ENCODE data around the gene SDK2.

SDK2 gene

GRCh38 chr17:73650617-73651200 is 6.5 kb upstream of the SDK2 start:
- DNase-seq (ENCODE audit: low spot score) = no peak

- DNase-seq (ENCODE audit: low spot score) = no peak
Measured at GRCh38 chr17:73650140-73650539, 5.9 kb upstream of the SDK2 start.

- no peak for DNase-seq (ENCODE audit: low spot score)
Measured at GRCh38 chr17:73648974-73649373, 4.7 kb upstream of the SDK2 start.

- no peak for DNase-seq (ENCODE audit: low spot score)
Measured at GRCh38 chr17:73648543-73648820, 4.2 kb upstream of the SDK2 start.

GRCh38 chr17:73647772-73648542 is 3.7 kb upstream of the SDK2 start:
- no peak for DNase-seq (ENCODE audit: low spot score)

- no peak for DNase-seq (ENCODE audit: low spot score)
Measured at GRCh38 chr17:73647301-73647695, 3.1 kb upstream of the SDK2 start.

- no peak for DNase-seq (ENCODE audit: low spot score)
Measured at GRCh38 chr17:73646409-73647300, 2.4 kb upstream of the SDK2 start.

GRCh38 chr17:73645050-73645871 is 1.0 kb upstream of the SDK2 start:
- peak; percentile 81 for DNase-seq (ENCODE audit: low spot score)

GRCh38 chr17:73643852-73644144 is 447 bp downstream of the SDK2 start:
- DNase-seq (ENCODE audit: low spot score) = no peak

GRCh38 chr17:73643001-73643851 is 1.0 kb downstream of the SDK2 start:
- no peak for DNase-seq (ENCODE audit: low spot score)

- DNase-seq (ENCODE audit: low spot score) = peak; percentile 71
Measured at GRCh38 chr17:73642659-73643000, 1.6 kb downstream of the SDK2 start.

- DNase-seq (ENCODE audit: low spot score) = peak; percentile 55
Measured at GRCh38 chr17:73641826-73642600, 2.2 kb downstream of the SDK2 start.

- no peak for DNase-seq (ENCODE audit: low spot score)
Measured at GRCh38 chr17:73640691-73641090, 3.6 kb downstream of the SDK2 start.

- no peak for DNase-seq (ENCODE audit: low spot score)
Measured at GRCh38 chr17:73639932-73640331, 4.3 kb downstream of the SDK2 start.

GRCh38 chr17:73639322-73639721 is 4.9 kb downstream of the SDK2 start:
- no peak for DNase-seq (ENCODE audit: low spot score)

GRCh38 chr17:73638556-73638955 is 5.7 kb downstream of the SDK2 start:
- no peak for DNase-seq (ENCODE audit: low spot score)

- DNase-seq (ENCODE audit: low spot score) = no peak
Measured at GRCh38 chr17:73637866-73638265, 6.4 kb downstream of the SDK2 start.

- DNase-seq (ENCODE audit: low spot score) = no peak
Measured at GRCh38 chr17:73635101-73635817, 9.0 kb downstream of the SDK2 start.

GRCh38 chr17:73634629-73635028 is 9.6 kb downstream of the SDK2 start:
- DNase-seq (ENCODE audit: low spot score) = no peak

GRCh38 chr17:73633736-73634135 is 10.5 kb downstream of the SDK2 start:
- DNase-seq (ENCODE audit: low spot score) = no peak
